ENCODE results near the gene CD40.

Gene CD40

DNA sequence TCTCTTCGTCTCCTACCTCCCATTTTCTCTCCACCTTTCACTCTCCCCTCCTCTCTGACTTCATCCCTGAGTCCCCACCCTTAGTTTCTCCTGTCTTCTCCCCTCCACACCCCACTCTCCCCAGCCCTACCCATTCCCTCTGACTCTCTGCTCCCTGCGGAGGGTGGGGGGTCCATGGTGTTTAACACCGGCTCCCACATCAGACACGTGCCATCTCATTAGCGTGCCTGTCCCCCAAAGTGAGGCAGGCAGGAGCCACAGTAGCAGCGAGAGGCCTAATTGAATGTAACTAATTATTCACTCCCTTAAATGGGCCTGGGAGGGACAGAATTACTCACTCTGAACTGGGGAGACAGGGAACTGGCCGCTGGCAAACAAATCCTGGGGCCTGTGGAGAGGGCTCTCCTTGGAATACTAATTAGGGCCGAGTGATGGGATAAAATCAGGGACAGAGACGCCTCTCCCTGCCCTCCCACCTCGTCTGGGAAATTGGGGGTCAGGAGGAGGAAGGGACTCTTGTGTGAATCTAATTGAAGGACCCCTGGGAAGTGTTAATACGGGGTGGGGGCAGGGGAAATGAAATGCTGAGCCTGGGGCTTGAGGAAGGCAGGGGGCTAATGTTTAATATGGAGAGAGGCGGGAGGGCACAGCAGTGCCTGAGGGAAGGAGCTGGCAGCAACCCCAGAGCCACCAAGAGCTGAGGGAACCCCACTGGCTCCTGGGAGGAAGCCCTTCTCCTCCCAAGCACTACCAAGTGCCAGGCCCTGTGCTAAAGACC, 17.9 kb downstream of the CD40 start:
- TF ChIP-seq POLR2A (IDR thresholded peaks at IDR 0.05; ENCODE audit: low read length) (no peak), GATA1 (IDR thresholded peaks at IDR 0.05; ENCODE audit: low read depth, low read length) (no peak)
- DNase-seq: no peak

GRCh38 chr20:46137816-46138215, 19.7 kb downstream of the CD40 start:
- no peak for TF ChIP-seq POLR2A (IDR thresholded peaks at IDR 0.05; ENCODE audit: low read length)
- no peak for TF ChIP-seq GATA1 (IDR thresholded peaks at IDR 0.05; ENCODE audit: low read depth, low read length)
- no peak for DNase-seq

- TF ChIP-seq POLR2A (IDR thresholded peaks at IDR 0.05; ENCODE audit: low read length) (no peak), GATA1 (IDR thresholded peaks at IDR 0.05; ENCODE audit: low read depth, low read length) (no peak)
Observed at GRCh38 chr20:46139266-46139889, 21.3 kb downstream of the CD40 start.

GRCh38 chr20:46139908-46140482, 21.9 kb downstream of the CD40 start:
- TF ChIP-seq GATA1 (IDR thresholded peaks at IDR 0.05; ENCODE audit: low read depth, low read length) (no peak), POLR2A (IDR thresholded peaks at IDR 0.05; ENCODE audit: low read length) (no peak)
- no peak for DNase-seq

More at GRCh38 chr20:46139266-46139889, 21.3 kb downstream of the CD40 start:
- no peak for DNase-seq

GRCh38 chr20:46142124-46142523, 24.0 kb downstream of the CD40 start:
- DNase-seq: no peak
- TF ChIP-seq POLR2A (IDR thresholded peaks at IDR 0.05; ENCODE audit: low read length) (no peak), GATA1 (IDR thresholded peaks at IDR 0.05; ENCODE audit: low read depth, low read length) (no peak)

- TF ChIP-seq POLR2A (IDR thresholded peaks at IDR 0.05; ENCODE audit: low read length) (no peak), GATA1 (IDR thresholded peaks at IDR 0.05; ENCODE audit: low read depth, low read length) (no peak)
- DNase-seq: peak; percentile 42 to 63
Observed at GRCh38 chr20:46144432-46145025, 26.4 kb downstream of the CD40 start.

- no peak for DNase-seq
- TF ChIP-seq GATA1 (IDR thresholded peaks at IDR 0.05; ENCODE audit: low read depth, low read length): no peak
- TF ChIP-seq POLR2A (IDR thresholded peaks at IDR 0.05; ENCODE audit: low read length): no peak
Observed at GRCh38 chr20:46145713-46146112, 27.6 kb downstream of the CD40 start.

GRCh38 chr20:46148313-46149208, 30.4 kb downstream of the CD40 start:
- TF ChIP-seq POLR2A (IDR thresholded peaks at IDR 0.05; ENCODE audit: low read length) (no peak), GATA1 (IDR thresholded peaks at IDR 0.05; ENCODE audit: low read depth, low read length) (no peak)
- no peak for DNase-seq

GRCh38 chr20:46150943-46151342, 32.8 kb downstream of the CD40 start:
- TF ChIP-seq POLR2A (IDR thresholded peaks at IDR 0.05; ENCODE audit: low read length) (no peak), GATA1 (IDR thresholded peaks at IDR 0.05; ENCODE audit: low read depth, low read length) (no peak)
- DNase-seq: no peak

DNA sequence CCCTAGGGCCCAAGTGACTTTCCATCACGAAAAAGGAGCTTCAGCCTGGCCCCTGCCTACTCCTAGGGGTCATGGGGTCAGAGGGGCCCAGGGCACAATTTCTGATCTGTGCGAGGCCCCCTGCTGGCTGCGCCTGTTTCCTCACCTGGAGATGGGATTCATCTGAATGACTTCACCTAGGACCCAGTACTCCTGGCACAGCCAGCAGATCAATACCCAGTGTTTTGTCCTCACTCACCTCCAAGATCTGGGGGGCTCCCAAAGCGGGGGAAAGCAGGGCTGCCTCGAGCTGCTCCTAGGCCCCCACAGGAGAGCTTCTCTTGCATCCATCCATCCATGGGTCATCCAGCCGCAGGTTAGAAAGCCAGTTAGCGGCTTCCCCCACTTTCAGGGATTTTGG, 33.8 kb downstream of the CD40 start:
- TF ChIP-seq GATA1 (IDR thresholded peaks at IDR 0.05; ENCODE audit: low read depth, low read length): no peak
- no peak for TF ChIP-seq POLR2A (IDR thresholded peaks at IDR 0.05; ENCODE audit: low read length)
- DNase-seq: peak in 1 of 2 experiments; percentile 14

DNA sequence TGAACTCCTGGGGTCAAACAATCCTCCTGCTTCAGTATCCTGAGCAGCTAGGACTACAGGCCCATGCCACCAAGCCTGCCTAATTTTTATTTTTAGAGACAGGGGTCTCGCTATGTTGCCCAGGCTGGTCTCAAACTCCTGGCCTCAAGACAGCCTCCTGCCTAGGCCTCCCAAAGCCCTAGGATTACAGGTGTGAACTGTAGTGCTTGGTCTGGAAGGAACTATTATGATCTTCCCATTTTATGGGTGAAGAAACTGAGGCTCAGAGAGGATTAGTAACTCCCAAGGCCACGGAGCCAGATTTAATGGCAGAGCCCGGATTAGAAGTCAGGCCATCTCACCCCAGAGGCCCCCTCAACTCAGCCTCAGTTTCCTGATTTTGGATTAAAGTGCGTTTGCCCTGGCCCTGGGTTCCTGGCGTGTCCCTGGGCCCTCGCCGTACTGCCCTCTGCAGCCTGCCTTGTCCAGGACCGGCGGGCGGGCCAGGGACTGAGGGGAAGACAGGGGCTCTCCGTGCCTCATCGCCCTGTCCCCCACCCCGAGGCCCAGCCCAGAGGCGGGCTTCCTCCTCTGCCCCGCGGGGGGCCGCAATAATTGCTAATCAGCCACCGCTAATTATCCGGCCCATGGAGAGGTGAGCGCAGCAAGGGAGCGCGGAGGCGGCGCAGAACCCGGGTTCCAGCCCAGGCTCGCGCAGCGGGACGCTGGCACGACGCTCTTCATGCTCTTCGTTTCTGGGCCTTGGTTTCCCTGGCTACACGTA, 34.9 kb downstream of the CD40 start:
- no peak for TF ChIP-seq GATA1 (IDR thresholded peaks at IDR 0.05; ENCODE audit: low read depth, low read length)
- TF ChIP-seq POLR2A (IDR thresholded peaks at IDR 0.05; ENCODE audit: low read length): no peak

DNA sequence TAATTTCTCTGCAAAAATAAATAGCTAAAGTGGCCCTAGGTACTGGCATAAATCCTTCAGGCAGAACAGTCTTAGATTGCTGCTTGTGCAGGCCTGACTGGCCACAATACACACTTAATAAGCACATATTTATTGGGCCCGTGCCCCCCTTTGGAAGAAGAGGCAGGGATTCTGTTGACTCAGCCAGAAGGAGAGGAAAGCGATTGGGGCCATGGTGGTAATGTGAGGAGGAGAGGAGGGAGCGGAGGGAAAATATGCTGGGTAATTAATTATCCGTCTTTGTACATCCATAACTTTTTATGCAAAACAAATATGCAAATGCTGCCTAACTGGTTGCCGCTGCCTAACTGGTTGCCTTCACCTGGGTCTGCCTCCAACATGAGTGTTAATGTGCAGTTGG, 36.2 kb downstream of the CD40 start:
- TF ChIP-seq POLR2A (IDR thresholded peaks at IDR 0.05; ENCODE audit: low read length): no peak
- TF ChIP-seq GATA1 (IDR thresholded peaks at IDR 0.05; ENCODE audit: low read depth, low read length): no peak
- DNase-seq: no peak

More for the DNA sequence above, 34.9 kb downstream of the CD40 start:
- no peak for DNase-seq

GRCh38 chr20:46154796-46155195, 36.7 kb downstream of the CD40 start:
- no peak for TF ChIP-seq POLR2A (IDR thresholded peaks at IDR 0.05; ENCODE audit: low read length)

More at GRCh38 chr20:46154796-46155195, 36.7 kb downstream of the CD40 start:
- DNase-seq: no peak
